Suprapubic skin (tissue), 4 donors: ENCODE data around the gene SH3BP4.

Source experiments
- EP300 ChIP-seq: sonication (generic); formaldehyde crosslinking; IDR thresholded peaks from one replicate; pipeline ENCODE4 v1.6.1; 2017; ENCODE audit warnings: antibody characterized with exemption
- POLR2A ChIP-seq, 2 donors: fragments of 450-650 bp; IDR thresholded peaks; one replicate each; pipeline ENCODE4 v1.6.1; 2017; ENCODE audit warnings: antibody characterized with exemption in 2 of 2, mild to moderate bottlenecking in 2 of 2, moderate library complexity in 2 of 2
- POLR2AphosphoS5 ChIP-seq, 3 donors: sonication (generic); formaldehyde crosslinking; IDR thresholded peaks; one replicate each; pipeline ENCODE4 v1.6.1; 2017; ENCODE audit warnings: antibody characterized with exemption in 3 of 3
- TF ChIP-seq, protein P1 (sequence below), 2 donors: fragments of 200-600 bp in 1 of 2; fragments of 450-650 bp in 1 of 2; sonication (generic) in 1 of 2; IDR thresholded peaks; one replicate each; pipeline ENCODE4 v1.5.1; 2016 to 2019; ENCODE audit warnings: antibody characterized with exemption in 2 of 2, mild to moderate bottlenecking in 1 of 2, moderate library complexity in 1 of 2

DNA sequence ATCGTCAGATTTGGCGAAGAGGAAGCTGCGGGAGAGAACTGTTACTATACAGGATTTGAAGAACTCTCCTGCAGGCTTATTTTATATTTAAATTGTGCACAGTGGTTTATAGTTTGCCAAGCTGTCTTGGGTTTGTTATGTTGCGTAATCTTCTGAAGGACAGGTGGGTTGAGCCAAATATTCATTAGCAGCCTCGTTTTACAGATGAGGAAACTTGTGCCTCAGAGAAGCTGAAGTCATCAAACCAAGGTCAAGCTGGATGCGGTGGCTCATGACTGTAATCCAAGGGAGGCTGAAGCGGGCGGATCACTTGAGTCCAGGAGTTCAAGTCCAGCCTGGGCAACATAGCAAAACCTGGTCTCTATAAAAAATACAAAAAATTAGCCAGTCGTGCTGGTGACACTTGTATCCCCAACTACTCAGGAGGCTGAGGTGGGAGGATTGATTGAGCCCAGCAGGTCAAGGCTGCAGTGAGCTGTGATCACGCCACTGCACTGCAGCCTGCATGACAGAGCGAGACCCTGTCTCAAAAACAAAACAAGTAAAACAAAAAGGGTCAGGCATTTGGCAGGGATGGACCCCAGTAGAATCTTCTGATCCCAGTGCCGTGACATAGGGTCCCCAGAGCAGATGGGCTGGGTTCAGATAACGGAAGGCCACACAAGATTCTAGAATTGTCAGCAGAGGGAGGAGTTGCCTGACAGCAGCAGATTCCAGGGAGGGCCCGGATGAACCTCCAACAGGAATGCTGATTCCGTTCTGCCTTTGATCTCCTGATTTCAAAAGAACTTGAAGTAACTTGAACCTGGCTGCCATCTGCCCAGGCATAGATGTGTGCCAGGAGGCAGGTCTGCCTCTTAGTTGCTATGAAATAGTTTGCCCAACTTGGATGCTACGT, 50.6 kb downstream of the SH3BP4 start:
- TF ChIP-seq, protein P1, sequence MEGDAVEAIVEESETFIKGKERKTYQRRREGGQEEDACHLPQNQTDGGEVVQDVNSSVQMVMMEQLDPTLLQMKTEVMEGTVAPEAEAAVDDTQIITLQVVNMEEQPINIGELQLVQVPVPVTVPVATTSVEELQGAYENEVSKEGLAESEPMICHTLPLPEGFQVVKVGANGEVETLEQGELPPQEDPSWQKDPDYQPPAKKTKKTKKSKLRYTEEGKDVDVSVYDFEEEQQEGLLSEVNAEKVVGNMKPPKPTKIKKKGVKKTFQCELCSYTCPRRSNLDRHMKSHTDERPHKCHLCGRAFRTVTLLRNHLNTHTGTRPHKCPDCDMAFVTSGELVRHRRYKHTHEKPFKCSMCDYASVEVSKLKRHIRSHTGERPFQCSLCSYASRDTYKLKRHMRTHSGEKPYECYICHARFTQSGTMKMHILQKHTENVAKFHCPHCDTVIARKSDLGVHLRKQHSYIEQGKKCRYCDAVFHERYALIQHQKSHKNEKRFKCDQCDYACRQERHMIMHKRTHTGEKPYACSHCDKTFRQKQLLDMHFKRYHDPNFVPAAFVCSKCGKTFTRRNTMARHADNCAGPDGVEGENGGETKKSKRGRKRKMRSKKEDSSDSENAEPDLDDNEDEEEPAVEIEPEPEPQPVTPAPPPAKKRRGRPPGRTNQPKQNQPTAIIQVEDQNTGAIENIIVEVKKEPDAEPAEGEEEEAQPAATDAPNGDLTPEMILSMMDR (IDR thresholded peaks at IDR 0.05): no peak
- TF ChIP-seq POLR2AphosphoS5 (IDR thresholded peaks at IDR 0.05) (no peak), POLR2A (IDR thresholded peaks at IDR 0.05) (no peak), EP300 (no peak)
